GM12878 (cell line): ENCODE results near the gene NFIL3. TPM values are rescaled to one million over a fixed set of nuclear protein-coding genes. Genes with fewer than 3 reads are reported as not detected.

ENCODE experiments used
- ATAC-seq: fragments of 200-7000 bp; cut with Tn5 transposase; 3 replicates; pipeline ENCODE4 v1.9.1; 2020; ENCODE audit warnings: mild to moderate bottlenecking, moderate library complexity
- BruUV-seq: library from RNA; stranded (reverse); fragments of 400-500 nt; replicated peaks from 2 replicates; lab custom pipeline; 2021; lab: Mats Ljungman, UMichigan
- CTCF ChIA-PET: fragments of 300-600 bp; sonication (Branson Sonifier 250); formaldehyde crosslinking; extraction: SDS; loops from one replicate; lab custom pipeline; 2021; ENCODE audit warnings: inconsistent platforms; lab: Yijun Ruan, JAX
- POLR2A ChIA-PET: fragments of 350-600 bp; formaldehyde crosslinking; extraction: SDS; loops from one replicate; lab custom pipeline; 2021; ENCODE audit warnings: inconsistent platforms; lab: Charles Lee
- RAD21 ChIA-PET: fragments of 300-600 bp; sonication (Branson Sonifier 250); formaldehyde crosslinking; loops from one replicate; lab custom pipeline; 2023; ENCODE audit warnings: antibody characterized with exemption; ENCODE audit not compliant: unreplicated experiment; lab: Charles Lee
- SMC1A ChIA-PET: fragments of 300-600 bp; sonication (Branson Sonifier 250); formaldehyde crosslinking; loops from one replicate; lab custom pipeline; 2023; ENCODE audit not compliant: unreplicated experiment, uncharacterized antibody; lab: Charles Lee
- DNase-seq: peaks from one replicate; pipeline ENCODE4 v3.0.0-alpha.2; 2011; ENCODE audit warnings: low read depth, low spot score
- FAIRE-seq: peaks from 3 replicates; lab custom pipeline; 2011; peaks lifted over from hg19 to GRCh38; lab: Jason Lieb, UNC
- H2AFZ ChIP-seq: 2 replicates; pipeline ENCODE4 v1.6.0; 2011; ENCODE audit warnings: low read depth, low read length, control low read depth; ENCODE audit not compliant: control insufficient read depth
- H3K27ac ChIP-seq: 2 replicates; pipeline ENCODE4 v1.5.1; 2011; ENCODE audit warnings: control low read depth; ENCODE audit not compliant: control insufficient read depth, insufficient read depth
- H3K27me3 ChIP-seq, 2 experiments: replicated peaks in 1 of 2; 2 replicates each; pipeline versions ENCODE4 v1.6.0 to v1.6.1; 2011; ENCODE audit warnings: low read length in 1 of 2; ENCODE audit not compliant: control insufficient read depth in 2 of 2, insufficient read depth in 2 of 2
- H3K36me3 ChIP-seq, 2 experiments: 2 replicates each; pipeline ENCODE4 v1.5.1; 2011; ENCODE audit warnings: low read length in 1 of 2; ENCODE audit not compliant: control insufficient read depth in 2 of 2, insufficient read depth in 2 of 2
- H3K4me1 ChIP-seq: 2 replicates; pipeline ENCODE4 v1.6.1; 2011; ENCODE audit warnings: mild to moderate bottlenecking, low read length, moderate library complexity, mixed read lengths; ENCODE audit not compliant: control insufficient read depth, insufficient read depth
- H3K4me2 ChIP-seq: 2 replicates; pipeline ENCODE4 v1.6.0; 2011; ENCODE audit warnings: control low read depth; ENCODE audit not compliant: control insufficient read depth, insufficient read depth
- H3K4me3 ChIP-seq: fragments of 200-600 bp; sonication (generic); 2 replicates; pipeline ENCODE4 v1.5.1; 2016
- H3K79me2 ChIP-seq: 2 replicates; pipeline ENCODE4 v1.6.0; 2011; ENCODE audit warnings: low read length; ENCODE audit not compliant: control insufficient read depth, insufficient read depth
- H3K9ac ChIP-seq: 2 replicates; pipeline ENCODE4 v1.8.0; 2011; ENCODE audit warnings: low read length, control low read depth, mixed read lengths; ENCODE audit not compliant: control insufficient read depth, insufficient read depth
- H3K9me3 ChIP-seq: replicated peaks from 3 replicates; pipeline ENCODE4 v1.5.1; 2011; ENCODE audit warnings: mild to moderate bottlenecking, low read length; ENCODE audit not compliant: control insufficient read depth, insufficient read depth
- H4K20me1 ChIP-seq: 2 replicates; pipeline ENCODE4 v1.6.0; 2011; ENCODE audit not compliant: control insufficient read depth, insufficient read depth
- ATF3 ChIP-seq: IDR thresholded peaks from 2 replicates; pipeline ENCODE4 v1.6.1; 2011; ENCODE audit warnings: low read depth, mild to moderate bottlenecking, low read length, moderate library complexity, borderline replicate concordance; ENCODE audit errors: extremely low read depth
- BCL3 ChIP-seq: IDR thresholded peaks from 2 replicates; pipeline ENCODE4 v1.6.1; 2011; ENCODE audit warnings: borderline replicate concordance, low read depth, mild to moderate bottlenecking, moderate library complexity, low read length; ENCODE audit not compliant: insufficient read depth, poor library complexity, severe bottlenecking
- CBFB ChIP-seq: IDR thresholded peaks from 2 replicates; pipeline ENCODE4 v1.6.1; 2016; ENCODE audit warnings: antibody characterized with exemption, low read depth
- GABPA ChIP-seq: IDR thresholded peaks from 2 replicates; pipeline ENCODE4 v1.6.1; 2014; ENCODE audit warnings: antibody characterized with exemption, low read depth, mild to moderate bottlenecking, inconsistent platforms
- GATAD2B ChIP-seq: fragments of 450-650 bp; conservative IDR thresholded peaks from 2 replicates; pipeline ENCODE4 v1.6.1; 2017; ENCODE audit warnings: low read depth, mild to moderate bottlenecking, moderate library complexity
- JUND ChIP-seq: IDR thresholded peaks from 2 replicates; pipeline ENCODE4 v1.6.1; 2012; ENCODE audit warnings: low read depth, mild to moderate bottlenecking, low read length, improper control_type of control experiment, moderate library complexity
- WGBS: methylation state at CpG from one replicate; pipeline ENCODE4 v1.1.6; 2016; ENCODE audit warnings: low lambda C conversion rate; ENCODE audit not compliant: insufficient replicate concordance, insufficient coverage; ENCODE audit errors: missing lambda C conversion rate; 5-methylcytosine and 5-hydroxymethylcytosine counted together
- in situ Hi-C: fragments of 300-500 bp; cut with MboI; formaldehyde crosslinking; loops from 9 replicates; pipeline ENCODE4 v1.14.3; 2018; ENCODE audit warnings: mixed read lengths
- intact Hi-C: fragments of 100-400 bp; cut with micrococcal nuclease; formaldehyde crosslinking; loops from one replicate; pipeline ENCODE4 v1.14.2; 2022; ENCODE audit not compliant: unreplicated experiment
- polyA plus RNA-seq, 11 experiments: library from polyadenylated mRNA; depleted of rRNA in 4 of 11; unstranded in 6 of 11; stranded (reverse) in 5 of 11; fragments of >200 nt; fragmentation: Nextera tagmentation in 4 of 11; fragmentation: Illumina TruSeq in 1 of 11; extraction: Ambion mirVana in 4 of 11; extraction: Trizol in 1 of 11; gene quantifications; 1 replicate in 1 of 11; 2 replicates in 10 of 11; pipeline versions ENCODE4 v1.2.1 to v1.2.3, GENCODE V29; 2011 to 2016; ENCODE audit warnings: inconsistent platforms in 2 of 11, missing spikeins in 2 of 11, low read depth in 1 of 11
- total RNA-seq, 4 experiments: library from RNA; depleted of rRNA in 3 of 4; stranded (reverse); fragments of >200 nt in 3 of 4; fragmentation: Illumina TruSeq in 1 of 4; extraction: Trizol in 1 of 4; gene quantifications; 2 replicates each; pipeline versions ENCODE4 v1.2.1 to v1.2.3, GENCODE V29; 2013 to 2021
- TF ChIP-seq, protein P1 (sequence below): IDR thresholded peaks from 2 replicates; pipeline ENCODE4 v1.6.1; 2012; ENCODE audit warnings: low read depth, low read length, improper control_type of control experiment
- TF ChIP-seq, protein P2 (sequence below): fragments of 450-650 bp; IDR thresholded peaks from 2 replicates; pipeline ENCODE4 v1.6.1; 2017; ENCODE audit warnings: antibody characterized with exemption, mild to moderate bottlenecking, moderate library complexity

Gene NFIL3
- total and polyA plus RNA-seq, 10 of the 15 experiments (the other 5 are each of a cell fraction or from before 2014, with no cell fraction given), result 0.18 to 1.0 (median 0.36) TPM; not detected in 3

DNA sequence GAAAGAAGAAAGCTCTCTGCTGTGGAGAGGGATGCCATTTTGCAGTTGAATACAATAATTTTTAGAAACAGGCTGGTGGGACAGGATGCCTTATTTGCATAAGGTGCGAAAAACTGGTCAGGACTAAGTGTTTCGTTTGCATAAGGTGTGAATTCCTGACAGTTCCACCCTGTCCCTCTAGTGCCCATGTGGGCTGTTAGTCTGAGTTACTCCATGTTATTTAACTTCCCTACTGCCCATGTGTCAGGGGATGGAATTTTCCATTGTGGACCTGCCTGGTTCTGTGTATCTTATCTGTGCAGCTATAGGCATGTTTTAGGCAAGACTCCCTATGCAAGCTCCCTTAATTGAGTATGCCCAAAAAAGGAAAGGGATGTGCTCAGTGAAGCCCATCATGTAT, 35.3 kb upstream of the NFIL3 start:
- intact Hi-C loops, result no loop called here
- DNase-seq, result no peak
- ChIA-PET CTCF (no interaction called here), SMC1A (no interaction called here), RAD21 (no interaction called here), POLR2A (no interaction called here)
- Histone ChIP-seq H3K27me3 (no peaks in the 10 kb centered on the region), H3K36me3 (no peaks in the 10 kb centered on the region), H3K9me3 (no peaks in the 10 kb centered on the region), H4K20me1 (no peaks in the 10 kb centered on the region), H3K4me3 (no peak overlapping the region), H2AFZ (no peak overlapping the region), H3K9ac (no peak overlapping the region), H3K27ac (no peak overlapping the region), H3K4me2 (no peak overlapping the region), H3K4me1 (no peaks in the 10 kb centered on the region), H3K79me2 (no peaks in the 10 kb centered on the region)
- TF ChIP-seq BCL3, result no peak
- TF ChIP-seq GABPA, result no peak
- TF ChIP-seq, protein P1, sequence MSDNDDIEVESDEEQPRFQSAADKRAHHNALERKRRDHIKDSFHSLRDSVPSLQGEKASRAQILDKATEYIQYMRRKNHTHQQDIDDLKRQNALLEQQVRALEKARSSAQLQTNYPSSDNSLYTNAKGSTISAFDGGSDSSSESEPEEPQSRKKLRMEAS, result no peak
- TF ChIP-seq GATAD2B, result no peak
- TF ChIP-seq JUND, result no peak
- TF ChIP-seq ATF3, result no peak
- TF ChIP-seq, protein P2, sequence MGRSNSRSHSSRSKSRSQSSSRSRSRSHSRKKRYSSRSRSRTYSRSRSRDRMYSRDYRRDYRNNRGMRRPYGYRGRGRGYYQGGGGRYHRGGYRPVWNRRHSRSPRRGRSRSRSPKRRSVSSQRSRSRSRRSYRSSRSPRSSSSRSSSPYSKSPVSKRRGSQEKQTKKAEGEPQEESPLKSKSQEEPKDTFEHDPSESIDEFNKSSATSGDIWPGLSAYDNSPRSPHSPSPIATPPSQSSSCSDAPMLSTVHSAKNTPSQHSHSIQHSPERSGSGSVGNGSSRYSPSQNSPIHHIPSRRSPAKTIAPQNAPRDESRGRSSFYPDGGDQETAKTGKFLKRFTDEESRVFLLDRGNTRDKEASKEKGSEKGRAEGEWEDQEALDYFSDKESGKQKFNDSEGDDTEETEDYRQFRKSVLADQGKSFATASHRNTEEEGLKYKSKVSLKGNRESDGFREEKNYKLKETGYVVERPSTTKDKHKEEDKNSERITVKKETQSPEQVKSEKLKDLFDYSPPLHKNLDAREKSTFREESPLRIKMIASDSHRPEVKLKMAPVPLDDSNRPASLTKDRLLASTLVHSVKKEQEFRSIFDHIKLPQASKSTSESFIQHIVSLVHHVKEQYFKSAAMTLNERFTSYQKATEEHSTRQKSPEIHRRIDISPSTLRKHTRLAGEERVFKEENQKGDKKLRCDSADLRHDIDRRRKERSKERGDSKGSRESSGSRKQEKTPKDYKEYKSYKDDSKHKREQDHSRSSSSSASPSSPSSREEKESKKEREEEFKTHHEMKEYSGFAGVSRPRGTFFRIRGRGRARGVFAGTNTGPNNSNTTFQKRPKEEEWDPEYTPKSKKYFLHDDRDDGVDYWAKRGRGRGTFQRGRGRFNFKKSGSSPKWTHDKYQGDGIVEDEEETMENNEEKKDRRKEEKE, result no peak
- no peak for TF ChIP-seq CBFB
- ATAC-seq, result no peak; the same call in 2 of the 3 replicates
- no TSS peak for BruUV-seq
- in situ Hi-C loops, result no loop called here
- no peak for FAIRE-seq
- 0% methylated on average over 2 of the region's 2 CpGs for WGBS
